Measurements from ENCODE around the gene RNF167.
"Not testable (repeated sequence)": the region's sequence is repeated elsewhere in the genome, so short reads cannot be mapped to it uniquely, and the experiment has no call there.

DNA sequence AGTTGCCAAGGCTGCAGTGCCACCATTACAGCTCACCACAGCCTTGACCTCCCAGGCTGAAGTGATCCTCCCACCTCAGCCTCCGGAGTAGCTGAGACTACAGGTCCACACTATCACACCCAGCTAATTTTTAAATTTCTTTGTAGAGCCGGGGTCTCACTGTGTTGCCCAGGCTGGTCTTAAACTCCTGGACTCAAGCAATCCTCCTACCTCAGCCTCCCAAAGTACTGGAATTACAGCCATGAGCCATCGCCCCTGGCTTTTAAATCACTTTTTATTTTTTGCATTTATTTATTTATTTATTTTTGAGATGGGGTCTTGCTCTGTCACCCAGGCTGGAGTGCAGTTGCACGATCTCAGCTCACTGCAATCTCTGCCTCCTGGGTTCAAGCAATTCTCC, 25.5 kb upstream of the RNF167 start:
- TF ChIP-seq POLR2A (IDR thresholded peaks at IDR 0.05; ENCODE audit: extremely low read depth, insufficient read length) = not testable (repeated sequence)
- TF ChIP-seq, protein P1, sequence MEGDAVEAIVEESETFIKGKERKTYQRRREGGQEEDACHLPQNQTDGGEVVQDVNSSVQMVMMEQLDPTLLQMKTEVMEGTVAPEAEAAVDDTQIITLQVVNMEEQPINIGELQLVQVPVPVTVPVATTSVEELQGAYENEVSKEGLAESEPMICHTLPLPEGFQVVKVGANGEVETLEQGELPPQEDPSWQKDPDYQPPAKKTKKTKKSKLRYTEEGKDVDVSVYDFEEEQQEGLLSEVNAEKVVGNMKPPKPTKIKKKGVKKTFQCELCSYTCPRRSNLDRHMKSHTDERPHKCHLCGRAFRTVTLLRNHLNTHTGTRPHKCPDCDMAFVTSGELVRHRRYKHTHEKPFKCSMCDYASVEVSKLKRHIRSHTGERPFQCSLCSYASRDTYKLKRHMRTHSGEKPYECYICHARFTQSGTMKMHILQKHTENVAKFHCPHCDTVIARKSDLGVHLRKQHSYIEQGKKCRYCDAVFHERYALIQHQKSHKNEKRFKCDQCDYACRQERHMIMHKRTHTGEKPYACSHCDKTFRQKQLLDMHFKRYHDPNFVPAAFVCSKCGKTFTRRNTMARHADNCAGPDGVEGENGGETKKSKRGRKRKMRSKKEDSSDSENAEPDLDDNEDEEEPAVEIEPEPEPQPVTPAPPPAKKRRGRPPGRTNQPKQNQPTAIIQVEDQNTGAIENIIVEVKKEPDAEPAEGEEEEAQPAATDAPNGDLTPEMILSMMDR (IDR thresholded peaks at IDR 0.05; ENCODE audit: low read depth, low read length) = not testable (repeated sequence)
